DMS 273 (cell line): Measurements from ENCODE around the gene NANS.

Experiments used
- DNase-seq: peaks from one replicate; lab custom pipeline; 2025; ENCODE audit not compliant: unreplicated experiment; lab: John Stamatoyannopoulos, UW

The NANS gene

GRCh38 chr9:98130576-98131228 is 74.2 kb downstream of the NANS start:
- no peak for DNase-seq

GRCh38 chr9:98132158-98132557 is 75.6 kb downstream of the NANS start:
- no peak for DNase-seq
